Activated effector memory CD4-positive, alpha-beta T cell treated with anti-CD3 and anti-CD28 coated beads, Interleukin-2, amount 50 U/mL, for 16 hours (primary cell): ENCODE data around the gene UNCX.

Source experiments
- DNase-seq: peaks from one replicate; pipeline ENCODE4 v3.0.0-alpha.2; 2020

UNCX gene

DNA sequence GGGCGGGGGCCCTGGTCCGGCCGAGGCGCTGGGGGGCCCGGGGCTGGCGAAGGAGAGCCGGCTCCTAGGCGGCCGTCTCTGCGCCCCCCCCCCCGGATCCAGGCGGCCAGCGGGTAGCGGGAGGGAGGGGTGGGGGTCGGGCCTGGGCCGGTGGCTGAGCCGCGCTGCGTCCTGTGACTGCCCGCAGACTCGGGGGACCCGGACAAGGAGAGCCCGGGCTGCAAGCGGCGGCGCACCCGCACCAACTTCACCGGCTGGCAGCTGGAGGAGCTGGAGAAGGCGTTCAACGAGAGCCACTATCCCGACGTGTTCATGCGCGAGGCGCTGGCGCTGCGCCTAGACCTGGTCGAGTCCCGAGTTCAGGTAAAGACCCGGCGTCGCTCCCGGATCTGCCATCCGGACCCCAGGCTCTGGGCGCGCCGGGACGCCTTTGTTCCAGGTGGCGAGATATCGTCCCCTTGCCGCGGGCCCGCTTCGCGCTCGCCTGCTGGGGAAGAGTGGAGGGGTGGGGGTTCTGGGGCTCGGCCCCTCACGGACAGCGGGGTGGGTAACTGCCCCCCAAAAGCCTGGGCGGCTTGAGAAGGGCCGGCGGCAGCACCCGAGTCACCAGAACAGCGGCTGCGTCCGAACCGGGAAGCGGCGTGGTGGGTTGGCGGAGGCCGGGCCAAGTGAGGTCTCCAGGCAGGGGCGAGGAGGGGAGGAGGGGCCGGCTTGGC is 819 bp downstream of the UNCX start:
- no peak for DNase-seq

DNA sequence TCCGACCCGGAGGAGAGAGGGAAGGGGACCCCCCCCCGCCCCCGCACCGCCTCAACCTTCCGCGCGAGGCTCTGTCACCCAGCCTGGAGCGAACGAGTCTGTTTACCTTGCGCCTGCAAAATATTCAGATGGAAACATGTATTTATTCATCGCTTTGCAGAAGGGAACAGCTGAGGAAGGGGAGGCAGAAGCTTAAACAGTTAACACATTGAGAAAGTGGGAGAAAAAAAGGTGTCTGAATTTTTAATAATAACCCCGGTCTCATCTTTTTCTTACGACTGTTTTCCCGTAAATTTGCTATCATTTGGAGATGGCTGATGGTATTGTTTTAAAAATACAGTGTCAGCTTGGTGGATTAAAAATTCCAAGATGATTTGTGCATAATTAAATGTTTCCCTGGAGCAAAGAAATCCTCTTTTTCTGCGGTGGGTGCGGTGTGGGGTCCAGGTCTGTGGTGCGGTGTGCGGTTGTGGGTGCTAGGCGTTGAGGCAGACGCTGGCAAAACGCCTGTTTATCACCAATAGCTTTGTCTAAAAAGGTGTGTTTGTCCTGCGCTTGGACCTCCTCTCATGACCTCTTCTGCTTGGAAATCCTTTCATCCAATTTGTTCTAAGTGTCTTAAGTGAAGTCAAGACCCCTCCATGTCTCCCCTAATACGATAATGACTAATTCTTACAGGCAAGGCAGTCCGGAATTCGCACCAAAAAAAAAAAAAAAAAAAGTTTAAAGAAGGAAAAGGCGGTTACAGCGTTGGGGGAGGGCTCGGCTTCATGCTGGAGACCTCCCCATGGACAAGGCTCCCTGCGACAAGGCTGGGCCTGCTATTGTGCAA is 1.6 kb downstream of the UNCX start:
- DNase-seq, result no peak

GRCh38 chr7:1234881-1235500 is 2.3 kb downstream of the UNCX start:
- DNase-seq, result no peak

- no peak for DNase-seq
Observed at GRCh38 chr7:1235501-1236131, 2.9 kb downstream of the UNCX start.

DNA sequence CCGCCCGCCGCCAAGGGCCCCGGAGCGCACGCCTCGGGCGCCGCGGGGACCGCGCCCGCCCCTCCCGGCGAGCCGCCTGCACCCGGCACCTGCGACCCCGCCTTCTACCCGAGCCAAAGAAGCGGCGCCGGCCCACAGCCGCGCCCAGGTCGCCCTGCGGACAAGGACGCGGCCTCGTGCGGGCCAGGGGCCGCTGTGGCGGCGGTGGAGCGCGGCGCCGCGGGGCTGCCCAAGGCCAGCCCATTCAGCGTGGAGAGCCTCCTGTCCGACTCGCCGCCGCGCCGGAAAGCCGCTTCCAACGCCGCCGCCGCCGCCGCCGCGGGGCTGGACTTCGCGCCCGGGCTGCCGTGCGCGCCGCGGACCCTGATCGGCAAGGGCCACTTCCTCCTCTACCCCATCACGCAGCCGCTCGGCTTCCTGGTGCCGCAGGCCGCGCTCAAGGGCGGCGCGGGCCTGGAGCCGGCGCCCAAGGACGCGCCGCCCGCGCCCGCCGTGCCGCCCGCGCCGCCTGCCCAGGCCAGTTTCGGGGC is 3.5 kb downstream of the UNCX start:
- DNase-seq, result no peak

- DNase-seq, result no peak
Observed at GRCh38 chr7:1236831-1237701, 4.4 kb downstream of the UNCX start.

GRCh38 chr7:1237704-1238255 is 5.1 kb downstream of the UNCX start:
- DNase-seq, result no peak

DNA sequence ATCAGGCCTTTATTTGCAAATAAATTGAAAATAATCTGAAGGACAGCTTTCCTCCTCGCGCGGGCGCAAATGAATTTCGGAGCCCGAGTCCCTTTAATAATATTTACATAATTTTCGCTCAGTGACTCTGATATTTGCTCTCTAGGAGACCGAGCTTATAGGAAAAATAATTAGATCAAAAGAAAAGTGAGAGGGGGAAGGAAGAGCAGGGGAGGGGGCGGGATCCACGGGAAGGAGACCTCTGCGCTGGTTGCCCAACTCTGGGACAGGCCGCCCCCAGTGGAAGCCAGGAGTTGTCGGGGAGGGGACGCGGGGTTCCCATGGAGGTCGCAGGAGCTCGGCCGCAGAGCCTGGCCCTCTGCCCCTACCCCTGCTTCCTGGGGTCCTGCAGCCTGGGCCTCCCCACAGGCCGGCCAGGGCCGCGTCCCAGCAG is 5.8 kb downstream of the UNCX start:
- DNase-seq, result no peak

GRCh38 chr7:1238931-1239802 is 6.5 kb downstream of the UNCX start:
- DNase-seq, result no peak

- no peak for DNase-seq
Observed at GRCh38 chr7:1239803-1240516, 7.3 kb downstream of the UNCX start.

GRCh38 chr7:1240517-1241257 is 8.0 kb downstream of the UNCX start:
- DNase-seq, result no peak

GRCh38 chr7:1241258-1241602 is 8.6 kb downstream of the UNCX start:
- no peak for DNase-seq

DNA sequence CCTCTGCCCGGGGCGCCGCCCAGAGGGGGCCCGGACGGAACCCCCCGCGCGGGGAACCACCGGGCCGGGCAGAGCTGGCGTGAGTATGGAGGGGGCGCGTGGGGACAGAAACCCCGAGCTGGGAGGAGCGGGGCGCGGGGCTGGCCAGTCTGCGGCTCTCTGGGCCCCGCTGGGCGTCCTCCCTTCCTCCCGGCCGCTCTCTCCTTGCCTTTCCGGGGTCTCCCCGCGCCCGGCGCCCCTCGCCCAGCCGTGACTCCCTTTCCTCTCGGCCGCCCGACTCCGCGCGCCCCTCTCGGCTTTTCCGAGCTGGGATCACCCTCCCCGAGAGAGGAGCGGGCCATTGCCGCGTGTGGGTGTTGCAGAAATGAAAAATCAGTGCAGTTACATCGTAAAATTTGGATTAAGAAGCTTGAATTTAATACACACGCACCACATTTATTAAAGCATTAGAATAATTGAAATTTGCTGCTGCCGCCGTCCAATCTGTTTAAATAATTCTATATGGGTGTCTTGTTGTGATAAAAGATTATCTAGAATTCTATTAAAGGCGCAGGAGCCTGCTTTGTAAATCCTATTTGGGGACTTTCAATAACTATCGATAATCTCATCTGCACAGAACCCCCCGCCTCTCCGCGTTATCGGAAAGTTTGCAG is 9.1 kb downstream of the UNCX start:
- DNase-seq, result no peak

DNA sequence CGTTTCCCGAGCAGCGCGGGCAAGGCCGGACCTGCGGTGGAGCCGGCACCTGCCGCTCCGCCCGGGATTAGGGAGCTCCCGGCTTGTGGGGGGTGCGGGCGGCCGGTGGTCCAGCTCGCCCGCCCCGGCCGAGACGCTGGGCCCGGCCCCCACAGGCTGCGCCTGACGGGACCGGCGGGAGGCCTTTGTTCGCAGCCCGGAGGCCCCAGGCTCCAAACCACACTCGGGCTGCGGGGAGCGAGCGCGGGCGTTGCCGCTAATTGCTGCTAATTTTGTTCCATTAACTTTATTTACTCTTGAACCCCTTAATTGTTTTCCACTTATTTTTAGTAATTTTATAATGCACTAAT is 9.6 kb downstream of the UNCX start:
- no peak for DNase-seq

- no peak for DNase-seq
Observed at GRCh38 chr7:1242606-1243289, 10.1 kb downstream of the UNCX start.

- DNase-seq, result no peak
Observed at GRCh38 chr7:1243290-1243963, 10.8 kb downstream of the UNCX start.

DNA sequence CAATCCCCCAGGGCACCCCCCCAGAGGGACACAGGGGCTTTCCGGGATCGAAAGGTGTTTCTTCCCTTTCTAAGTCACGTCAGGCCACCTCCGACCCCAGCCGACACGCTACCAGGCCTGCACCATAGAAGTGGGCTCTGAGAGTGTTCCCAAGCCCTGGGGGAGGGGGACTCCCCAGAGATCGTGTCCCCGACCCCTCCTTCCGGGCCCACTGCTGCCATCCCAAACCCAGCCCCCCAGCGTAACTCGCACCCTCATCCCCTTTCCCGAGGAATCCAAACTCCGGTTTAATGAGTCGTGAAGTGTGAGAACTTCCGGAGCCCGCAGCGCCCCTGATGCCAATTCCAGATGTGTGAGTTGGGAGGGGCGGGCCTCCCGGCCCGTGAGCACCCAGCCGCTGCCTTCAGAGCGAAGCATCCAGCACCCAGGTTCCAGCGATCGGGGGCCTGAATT is 11.3 kb downstream of the UNCX start:
- DNase-seq, result no peak
